ENCODE measurements around the gene NUP214.

Gene NUP214

GRCh38 chr9:131125288-131126058, at the start of gene NUP214:
NUP214 (plus strand) TSS chr9:131125586; CDS start chr9:131125705, 119 bp downstream.
- DNase-seq (ENCODE audit: low spot score): peak; percentile 100

GRCh38 chr9:131076347-131077195, 48.8 kb upstream of the NUP214 start:
- DNase-seq (ENCODE audit: low spot score): no peak

GRCh38 chr9:131078427-131079366, 46.7 kb upstream of the NUP214 start:
- no peak for DNase-seq (ENCODE audit: low spot score)

GRCh38 chr9:131080589-131080988, 44.8 kb upstream of the NUP214 start:
- no peak for DNase-seq (ENCODE audit: low spot score)

DNA sequence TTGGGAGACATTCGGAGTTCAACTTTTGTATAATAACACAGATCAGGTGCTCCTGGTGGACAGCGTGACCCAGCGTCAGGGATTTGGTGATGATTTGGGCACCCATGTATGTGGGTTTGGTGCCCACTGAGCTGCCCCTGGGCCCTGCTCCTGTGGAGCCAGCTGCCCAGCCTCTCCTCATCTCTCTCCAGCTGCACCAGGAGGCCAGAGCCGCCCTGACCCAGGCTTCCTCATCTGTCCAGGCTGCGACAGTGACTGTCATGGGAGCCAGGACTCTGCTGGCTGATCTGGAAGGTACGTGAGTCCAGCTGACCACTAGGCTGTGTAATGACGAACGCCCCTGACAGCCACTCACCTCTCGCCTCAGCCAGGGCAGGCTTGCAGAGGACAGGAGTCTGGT, 43.5 kb upstream of the NUP214 start:
- no peak for DNase-seq (ENCODE audit: low spot score)

DNA sequence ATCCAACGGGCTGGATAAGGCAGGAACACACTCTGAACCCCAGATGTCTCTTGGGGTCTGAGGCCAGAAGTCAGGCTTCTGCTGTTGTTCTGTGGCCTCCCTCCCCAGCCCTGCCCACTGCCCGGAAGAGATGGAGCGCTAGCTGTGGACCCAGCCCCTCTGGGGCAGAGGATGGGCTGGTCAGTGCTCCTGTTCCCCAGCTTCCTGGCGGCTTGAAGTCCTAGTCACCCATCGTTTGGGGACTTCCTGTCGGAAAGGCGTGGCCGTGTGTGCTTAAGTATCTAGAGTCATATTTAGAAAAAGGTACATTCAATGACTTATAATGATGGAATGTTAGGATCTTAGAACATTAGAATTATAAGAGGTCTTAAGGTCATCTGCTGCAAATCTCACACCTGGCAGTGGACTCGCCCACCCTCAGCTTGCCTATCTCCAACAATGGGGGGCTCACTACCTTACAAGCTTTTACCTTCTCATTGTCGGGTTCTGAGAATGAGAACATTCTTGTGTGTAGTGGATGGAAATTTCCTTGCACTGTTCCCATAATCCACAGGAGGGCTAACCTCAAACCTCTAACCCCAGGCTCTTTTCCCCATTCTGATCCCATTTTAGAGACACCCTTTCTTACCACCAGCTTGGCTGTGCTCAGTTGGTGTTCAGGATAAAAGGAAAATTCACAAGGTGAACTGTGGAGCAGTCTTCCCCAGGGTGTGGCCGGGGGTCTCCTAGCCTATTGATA, 42.4 kb upstream of the NUP214 start:
- no peak for DNase-seq (ENCODE audit: low spot score)

- DNase-seq (ENCODE audit: low spot score): no peak
These were observed 40.6 kb upstream of the NUP214 start for GRCh38 chr9:131084661-131085369.

DNA sequence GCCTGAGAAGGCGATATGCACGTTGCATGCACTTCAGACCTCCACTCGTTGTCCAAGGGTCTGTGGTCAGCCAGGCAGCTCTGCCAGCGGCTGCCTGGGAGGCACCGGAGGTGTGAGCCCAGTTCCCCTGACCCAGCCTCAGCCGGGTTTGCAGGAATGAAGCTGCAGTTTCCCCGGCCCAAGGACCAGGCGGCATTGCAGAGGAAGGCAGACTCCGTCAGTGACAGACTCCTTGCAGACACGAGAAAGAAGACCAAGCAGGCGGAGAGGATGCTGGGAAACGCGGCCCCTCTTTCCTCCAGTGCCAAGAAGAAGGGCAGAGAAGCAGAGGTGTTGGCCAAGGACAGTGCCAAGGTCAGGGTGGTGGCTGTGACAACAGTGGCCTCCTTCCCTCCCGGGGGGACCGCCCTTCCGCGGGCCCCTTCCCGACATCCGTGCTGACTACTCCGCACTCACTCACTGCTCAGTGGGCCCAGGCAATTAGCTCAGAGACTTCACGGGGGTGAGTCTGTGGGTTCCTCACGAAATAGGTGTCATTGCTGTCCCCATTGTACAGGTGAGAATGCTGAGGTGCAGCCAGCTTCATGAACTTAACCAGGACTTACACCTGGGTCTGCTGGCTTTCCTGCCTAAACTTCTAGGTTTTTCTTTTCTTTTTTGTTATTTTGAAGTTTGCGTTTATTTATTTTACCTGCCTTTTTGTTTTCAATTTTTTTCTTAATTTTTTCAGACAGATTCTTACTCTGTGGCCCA, 39.8 kb upstream of the NUP214 start:
- no peak for DNase-seq (ENCODE audit: low spot score)

DNA sequence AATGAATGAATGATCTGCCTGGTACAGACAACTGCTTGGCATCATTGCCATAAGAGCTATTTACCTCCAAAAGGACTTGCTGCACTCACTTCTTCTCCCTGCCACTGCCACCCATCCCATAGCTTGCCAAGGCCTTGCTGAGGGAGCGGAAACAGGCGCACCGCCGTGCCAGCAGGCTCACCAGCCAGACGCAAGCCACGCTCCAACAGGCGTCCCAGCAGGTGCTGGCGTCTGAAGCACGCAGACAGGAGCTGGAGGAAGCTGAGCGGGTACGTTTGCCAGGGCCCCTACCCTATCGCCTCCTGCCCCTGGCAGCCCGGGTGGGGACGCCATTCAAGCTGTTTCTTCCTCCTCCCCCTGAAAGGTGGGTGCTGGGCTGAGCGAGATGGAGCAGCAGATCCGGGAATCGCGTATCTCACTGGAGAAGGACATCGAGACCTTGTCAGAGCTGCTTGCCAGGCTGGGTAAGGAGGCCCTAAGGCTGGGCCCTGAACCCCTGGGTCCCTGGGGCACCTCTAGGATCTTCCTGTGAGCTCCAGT, 38.0 kb upstream of the NUP214 start:
- no peak for DNase-seq (ENCODE audit: low spot score)

DNA sequence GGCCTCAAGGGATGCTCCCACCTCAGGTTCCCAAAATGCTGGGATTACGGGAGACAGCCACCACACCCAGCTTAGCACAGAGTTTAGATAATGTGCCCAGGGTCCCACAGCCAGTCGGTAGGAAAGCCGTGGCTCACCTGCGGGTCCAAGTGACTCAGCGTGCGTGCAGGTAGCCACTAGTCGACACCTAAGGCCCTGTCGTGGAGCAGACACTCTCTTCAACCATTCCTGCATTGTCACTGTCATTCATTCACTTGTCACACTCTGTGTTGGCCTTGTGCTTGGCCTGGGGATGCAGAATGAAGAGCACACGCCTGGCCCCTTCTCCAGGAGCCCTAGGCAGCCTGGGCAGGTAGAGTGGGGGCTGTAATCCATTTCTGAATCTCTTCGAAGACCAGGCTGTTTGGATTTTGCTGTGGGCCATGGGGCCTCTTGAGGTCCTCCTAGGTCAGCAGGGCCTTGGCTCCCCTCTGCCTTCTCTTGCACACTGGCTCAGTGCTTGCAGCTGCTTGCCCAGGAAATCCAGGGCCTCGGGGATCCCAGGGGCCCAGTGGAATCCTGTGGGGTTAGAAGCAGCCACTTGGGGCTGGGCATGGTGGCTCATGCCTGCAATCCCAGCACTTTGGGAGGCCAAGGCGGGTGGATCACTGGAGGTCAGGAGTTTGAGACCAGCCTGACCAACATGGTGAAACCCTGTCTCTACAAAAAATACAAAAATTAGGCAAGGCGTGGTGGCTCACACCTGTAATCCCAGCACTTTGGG, 35.2 kb upstream of the NUP214 start:
- no peak for DNase-seq (ENCODE audit: low spot score)

DNA sequence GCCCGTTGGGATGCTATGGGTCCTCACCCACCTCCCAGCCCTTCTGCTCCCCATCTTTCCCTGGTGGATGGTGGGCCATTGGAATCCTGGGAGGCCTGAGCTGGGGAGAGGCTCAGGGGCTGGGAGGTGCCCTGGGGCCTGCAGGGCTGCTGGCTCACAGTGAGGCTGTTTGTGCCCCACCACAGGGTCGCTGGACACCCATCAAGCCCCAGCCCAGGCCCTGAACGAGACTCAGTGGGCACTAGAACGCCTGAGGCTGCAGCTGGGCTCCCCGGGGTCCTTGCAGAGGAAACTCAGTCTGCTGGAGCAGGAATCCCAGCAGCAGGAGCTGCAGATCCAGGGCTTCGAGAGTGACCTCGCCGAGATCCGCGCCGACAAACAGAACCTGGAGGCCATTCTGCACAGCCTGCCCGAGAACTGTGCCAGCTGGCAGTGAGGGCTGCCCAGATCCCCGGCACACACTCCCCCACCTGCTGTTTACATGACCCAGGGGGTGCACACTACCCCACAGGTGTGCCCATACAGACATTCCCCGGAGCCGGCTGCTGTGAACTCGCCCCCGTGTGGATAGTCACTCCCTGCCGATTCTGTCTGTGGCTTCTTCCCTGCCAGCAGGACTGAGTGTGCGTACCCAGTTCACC, 33.9 kb upstream of the NUP214 start:
- no peak for DNase-seq (ENCODE audit: low spot score)

DNA sequence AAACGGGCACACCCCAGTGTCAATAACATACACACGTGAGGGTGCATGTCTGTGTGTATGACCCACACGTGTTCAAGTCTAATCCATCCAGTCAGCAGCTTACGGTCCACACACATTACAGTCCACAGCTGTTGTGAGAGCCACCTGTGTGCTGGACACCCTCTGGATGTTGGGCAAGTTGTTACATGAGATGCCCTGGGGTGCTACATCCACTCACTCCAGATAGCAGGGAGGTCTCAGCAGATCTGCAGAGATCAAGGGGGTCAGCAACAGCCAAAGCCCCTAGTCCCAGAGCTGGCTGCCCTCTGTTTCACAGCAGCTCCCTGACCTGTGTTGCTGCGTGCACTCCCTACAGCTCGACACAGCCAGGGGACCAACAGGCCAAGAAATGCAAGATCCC, 33.4 kb upstream of the NUP214 start:
- no peak for DNase-seq (ENCODE audit: low spot score)

DNA sequence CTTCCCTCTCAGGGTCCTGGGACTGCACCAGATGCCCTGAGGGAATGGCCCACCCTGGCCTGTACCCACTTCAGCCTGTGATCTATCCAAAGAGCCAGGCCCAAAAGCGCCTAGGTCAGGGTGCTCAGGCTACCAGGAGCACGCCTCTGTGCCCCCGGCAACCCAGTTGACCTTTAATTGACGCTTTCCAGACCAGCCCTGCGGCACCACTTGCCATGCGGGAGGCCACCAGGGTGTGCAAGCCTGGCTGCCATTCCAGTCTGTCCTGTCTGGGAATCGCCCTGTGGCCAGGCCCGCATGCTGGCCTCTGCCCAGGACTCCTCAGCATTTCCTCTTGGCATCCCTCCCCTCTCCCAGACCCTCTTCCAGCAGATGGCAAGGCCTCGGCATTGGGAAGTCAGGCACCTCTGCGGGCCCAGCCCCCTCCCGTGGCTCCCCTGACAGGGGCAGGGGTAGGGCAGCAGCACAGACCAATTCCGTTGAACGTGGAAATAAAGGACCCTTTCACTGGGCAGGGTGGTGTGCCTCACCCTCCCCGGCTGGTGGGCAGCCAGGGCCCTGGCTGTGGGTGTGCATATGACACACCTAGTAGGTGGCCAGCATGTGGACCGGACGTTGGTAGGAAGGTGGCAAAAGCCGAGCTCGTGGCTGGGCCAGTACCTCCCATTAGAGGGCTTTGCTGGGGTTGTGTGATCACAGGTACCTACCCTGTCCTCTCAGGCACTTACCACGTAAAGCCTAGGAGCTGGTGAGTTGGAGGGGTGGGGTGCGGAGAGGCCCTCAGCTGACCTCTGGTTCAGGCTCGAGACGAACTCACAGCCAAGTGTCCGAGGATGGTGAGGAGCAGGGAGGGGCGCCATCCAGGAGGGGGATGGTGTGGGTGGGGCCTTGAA, 32.6 kb upstream of the NUP214 start:
- no peak for DNase-seq (ENCODE audit: low spot score)

DNA sequence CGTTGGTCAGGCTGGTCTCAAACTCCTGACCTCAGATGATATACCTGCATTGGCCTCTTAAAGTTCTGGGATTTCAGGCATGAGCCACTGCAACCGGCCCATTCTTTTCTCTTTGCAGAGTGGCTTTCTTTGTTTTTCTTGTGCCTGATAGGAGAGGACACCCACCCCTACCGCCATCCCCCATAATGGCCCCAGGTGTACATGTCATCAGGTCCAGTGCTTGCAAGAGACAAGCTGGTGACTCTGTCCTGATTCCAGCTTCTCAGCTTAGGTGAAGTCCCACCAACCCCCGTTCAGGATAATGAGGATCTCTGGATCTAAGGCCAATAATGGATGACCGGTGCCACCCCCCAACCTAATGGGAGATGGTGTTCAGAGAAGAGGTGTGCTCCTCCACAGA, 31.4 kb upstream of the NUP214 start:
- DNase-seq (ENCODE audit: low spot score): no peak

GRCh38 chr9:131094622-131095021, 30.8 kb upstream of the NUP214 start:
- peak; percentile 95 for DNase-seq (ENCODE audit: low spot score)

DNA sequence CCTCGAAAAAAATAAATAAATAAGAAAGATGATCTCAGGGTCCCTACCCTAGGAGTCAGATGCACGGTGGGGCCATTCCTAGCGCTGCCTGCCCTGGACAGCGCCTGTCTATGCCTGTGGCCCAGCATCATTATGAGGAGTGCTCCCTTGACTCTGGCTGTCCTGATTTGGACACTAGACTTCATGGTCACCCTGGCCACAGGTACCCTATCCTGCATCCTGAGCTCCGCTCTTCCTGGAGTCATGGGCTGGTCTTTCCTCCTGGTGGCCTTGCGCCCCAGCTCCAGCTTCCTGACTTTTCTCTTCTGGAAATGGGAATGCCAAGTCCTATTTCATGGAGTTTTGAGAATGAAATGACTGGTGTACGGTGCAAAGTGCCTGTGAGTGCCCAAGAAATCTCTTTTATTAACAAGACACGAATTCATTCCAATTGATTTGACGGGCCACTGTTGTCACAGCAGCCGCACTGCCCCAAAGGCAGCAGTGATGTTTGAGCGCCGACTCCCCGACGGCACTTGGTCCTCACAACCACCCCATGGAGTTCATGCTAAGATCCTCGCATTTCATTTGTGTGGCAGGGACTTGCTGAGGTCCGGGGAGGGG, 29.6 kb upstream of the NUP214 start:
- no peak for DNase-seq (ENCODE audit: low spot score)
